Posterior vena cava (tissue), 2 donors: ENCODE results near the gene ZNF445. TPM values are rescaled to one million over a fixed set of nuclear protein-coding genes. Genes with fewer than 3 reads are reported as not detected.
A peak's percentile ranks its signal among the peaks of the same experiment; 100 is the strongest.
"Not testable (repeated sequence)": the region's sequence is repeated elsewhere in the genome, so short reads cannot be mapped to it uniquely, and the experiment has no call there.

Source experiments
- DNase-seq: peaks from one replicate; pipeline ENCODE4 v3.0.0-alpha.2; 2020; ENCODE audit warnings: low spot score
- intact Hi-C, 2 donors: fragments of 100-400 bp; cut with DNase I; formaldehyde crosslinking; loops; one replicate each; pipeline versions ENCODE4 v1.14.1 to v1.14.2; 2022 to 2023
- total RNA-seq, 2 donors: library from RNA; stranded (reverse); fragmentation: NEBNext Ultra II Directional; extraction: Animal tissue kit (Norgen Biotek cat#: 25700); gene quantifications; one replicate each; pipeline ENCODE4 v1.2.1, GENCODE V29; 2021
- donor health status: DM: yes; HTN: yes; CAD: no.
- donor health status: DM: yes; HTN: yes; CAD: no.

ZNF445 gene
- total RNA-seq, 2 donors from 2014 or later: 14.8 to 17.6 TPM

- DNase-seq: no peak
- intact Hi-C loops: no loop called here
These were observed 34.7 kb downstream of the ZNF445 start for GRCh38 chr3:44442596-44443309.

GRCh38 chr3:44439499-44440295 is 37.8 kb downstream of the ZNF445 start:
- intact Hi-C loops: no loop called here
- DNase-seq: peak; percentile 91

DNA sequence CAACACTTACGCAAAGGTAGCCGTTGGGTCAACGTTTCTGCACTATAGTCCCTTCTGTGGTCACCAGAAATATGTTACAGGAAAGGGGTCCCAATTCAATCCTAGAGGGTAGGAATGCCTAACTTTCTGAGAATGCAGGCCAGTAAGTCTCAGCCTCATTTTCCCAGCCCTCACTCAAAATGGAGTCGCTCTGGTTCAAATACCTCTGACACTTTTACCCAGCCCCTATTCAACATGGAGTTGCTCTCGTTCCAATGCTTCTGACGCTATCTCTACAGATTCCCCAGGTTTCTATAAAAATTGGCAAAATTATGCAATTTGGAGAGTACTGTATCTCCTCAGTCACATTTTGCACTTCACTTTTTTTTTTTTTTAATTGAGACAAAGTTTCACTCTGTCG is 39.7 kb downstream of the ZNF445 start:
- no peak for DNase-seq
- intact Hi-C loops: no loop called here

DNA sequence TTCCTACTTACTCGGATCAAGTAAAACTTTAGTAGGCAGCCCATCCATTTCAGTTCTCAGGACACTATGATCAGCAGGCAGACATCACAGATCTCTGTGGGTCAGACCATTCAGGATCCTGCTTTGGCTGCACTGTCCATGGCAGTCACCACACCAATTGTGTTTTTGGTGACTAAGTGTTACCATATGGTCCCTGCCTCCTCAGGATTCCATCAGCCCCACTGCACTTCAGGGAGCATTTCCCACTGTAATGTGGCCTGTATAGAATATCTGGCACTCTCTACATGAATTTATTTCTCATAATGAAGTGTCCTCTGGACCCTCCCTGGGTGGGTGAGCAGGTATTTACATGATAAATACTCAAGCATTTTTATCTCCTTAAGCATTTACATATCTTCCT is 41.3 kb downstream of the ZNF445 start:
- DNase-seq: no peak
- intact Hi-C loops: no loop called here

DNA sequence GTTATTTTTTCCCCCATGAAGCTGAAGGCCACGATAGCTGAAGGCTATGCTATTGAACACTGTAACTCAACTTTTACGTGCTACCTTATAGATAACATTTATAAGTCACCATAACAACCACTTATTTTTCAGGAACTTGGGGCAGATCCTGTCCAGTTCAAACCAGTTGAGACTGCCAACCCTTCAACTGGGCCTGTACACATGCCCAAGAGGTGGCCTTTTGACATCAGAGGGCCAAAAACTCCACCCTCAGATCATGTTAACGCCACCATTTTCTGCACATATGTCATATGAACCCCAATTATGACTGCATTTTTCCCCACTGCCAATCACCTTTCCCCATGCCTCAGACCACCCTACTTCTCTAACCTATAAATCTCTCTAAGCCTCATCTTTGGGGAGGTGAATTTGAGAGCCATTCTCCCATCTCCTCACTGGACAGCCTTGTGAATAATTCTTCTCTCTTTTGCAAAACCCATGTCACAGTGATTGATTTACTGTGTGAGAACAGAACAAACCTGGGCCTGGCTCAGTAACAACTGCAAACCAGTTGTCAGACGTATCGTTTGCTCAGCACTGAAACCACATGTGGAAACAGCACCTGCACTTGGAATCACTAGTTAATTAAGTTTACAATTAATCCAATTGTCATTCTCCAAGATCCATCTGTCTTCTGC is 42.5 kb downstream of the ZNF445 start:
- DNase-seq: no peak
- intact Hi-C loops: no loop called here

DNA sequence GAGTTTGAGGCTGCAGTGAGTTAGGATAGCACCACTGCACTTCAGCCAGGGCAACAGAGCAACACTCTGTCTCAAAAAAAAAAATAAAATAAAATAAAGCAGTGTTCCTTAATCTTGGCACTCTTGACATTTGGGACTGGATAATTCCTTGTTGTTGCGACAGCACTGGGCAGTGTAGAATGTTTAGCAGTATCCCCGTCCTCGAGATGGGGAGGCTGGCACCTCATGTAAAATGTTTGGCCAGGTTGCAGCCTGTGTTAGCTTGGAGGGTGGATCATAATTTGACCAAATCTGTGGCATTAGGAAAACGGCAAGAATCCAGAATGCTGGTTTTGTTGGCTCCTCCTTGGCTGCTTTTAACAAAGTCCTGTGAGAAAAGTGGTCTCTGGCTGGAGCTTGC is 47.0 kb downstream of the ZNF445 start:
- no peak for DNase-seq
- intact Hi-C loops: no loop called here

GRCh38 chr3:44429459-44429858 is 48.0 kb downstream of the ZNF445 start:
- no peak for DNase-seq
- intact Hi-C loops: no loop called here

DNA sequence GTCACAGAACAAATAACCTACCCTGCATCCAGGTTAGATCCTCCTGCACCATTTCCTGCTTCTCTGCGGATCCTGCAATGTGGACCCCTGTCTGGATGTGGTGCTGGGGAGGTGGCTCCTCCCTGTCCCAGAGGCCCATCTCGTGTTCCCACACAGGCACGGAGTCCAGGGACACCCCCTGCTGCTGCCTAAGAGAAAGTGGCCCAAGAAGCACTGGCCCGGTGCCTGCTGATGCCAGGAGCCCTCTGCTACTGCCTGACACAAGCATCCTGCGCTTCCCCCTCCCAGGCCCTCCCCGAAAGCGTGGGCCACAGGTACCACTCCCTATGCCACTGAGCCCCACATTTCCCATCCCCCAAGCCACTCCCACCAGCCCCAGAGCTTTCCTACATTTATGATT is 48.6 kb downstream of the ZNF445 start:
- intact Hi-C loops: no loop called here
- no peak for DNase-seq

- intact Hi-C loops: no loop called here
- DNase-seq: no peak
These were observed 49.8 kb downstream of the ZNF445 start for GRCh38 chr3:44427683-44428082.

GRCh38 chr3:44424758-44425157 is 52.7 kb downstream of the ZNF445 start:
- intact Hi-C loops: no loop called here
- no peak for DNase-seq

- intact Hi-C loops: no loop called here
These were observed 56.2 kb downstream of the ZNF445 start for GRCh38 chr3:44421280-44421679.

GRCh38 chr3:44420676-44421075 is 56.8 kb downstream of the ZNF445 start:
- no peak for DNase-seq
- intact Hi-C loops: no loop called here

More at GRCh38 chr3:44421280-44421679, 56.2 kb downstream of the ZNF445 start:
- DNase-seq: no peak

DNA sequence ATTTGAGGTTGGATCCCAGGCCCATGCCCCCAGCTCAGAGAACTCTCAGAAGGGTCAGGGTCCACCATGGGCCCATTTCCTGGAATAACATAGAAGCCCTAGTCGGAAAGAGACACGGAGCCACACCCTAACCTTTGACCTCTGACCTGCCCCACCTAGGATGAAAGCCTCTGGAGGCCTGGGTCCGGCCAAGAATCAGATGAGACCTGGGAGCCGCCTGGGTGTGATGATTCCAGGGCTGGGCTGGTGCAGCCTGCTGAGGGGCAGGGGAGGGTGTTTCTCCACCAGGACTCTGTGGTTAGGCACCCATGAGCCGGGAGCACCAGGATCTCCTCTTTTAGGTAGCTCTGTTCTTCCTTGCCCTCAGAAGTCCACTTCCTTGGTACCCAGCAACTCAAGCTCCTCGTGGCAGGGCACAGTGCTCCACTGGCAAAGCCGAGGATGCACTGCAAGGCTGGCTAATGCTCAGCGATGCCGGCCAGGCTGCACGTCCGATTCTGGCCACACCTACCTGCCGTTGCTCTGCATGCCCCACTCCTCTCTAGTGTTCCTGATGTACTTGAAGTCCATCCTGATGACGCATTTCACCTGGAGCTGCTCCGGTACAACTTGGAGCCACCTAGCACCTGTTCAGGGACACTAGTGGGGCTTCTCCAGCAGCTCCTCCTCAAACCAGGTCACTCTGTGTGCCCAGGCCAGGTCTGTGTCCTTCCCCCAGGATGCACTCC is 57.4 kb downstream of the ZNF445 start:
- no peak for DNase-seq
- intact Hi-C loops: no loop called here

- no peak for DNase-seq
- intact Hi-C loops: no loop called here
These were observed 58.2 kb downstream of the ZNF445 start for GRCh38 chr3:44419116-44419922.

DNA sequence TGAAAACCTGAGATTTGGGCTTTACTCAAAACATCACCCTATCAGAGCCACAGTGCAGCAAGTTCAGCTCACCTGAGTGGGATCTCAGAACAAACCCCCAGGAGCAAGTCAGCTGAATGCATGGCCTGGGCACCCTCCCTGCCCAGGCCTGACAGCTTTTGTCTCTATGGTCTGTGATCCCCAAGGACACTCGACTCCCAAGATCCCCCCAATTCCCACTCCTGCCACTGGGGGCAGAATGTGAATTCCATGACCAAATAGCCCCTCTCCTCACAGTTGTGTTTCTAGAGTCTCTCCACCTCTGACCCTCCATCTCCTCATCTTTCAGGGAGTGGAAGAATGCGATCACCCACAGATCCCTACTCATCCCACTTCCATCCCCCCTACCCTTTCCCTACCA is 58.9 kb downstream of the ZNF445 start:
- intact Hi-C loops: no loop called here
- no peak for DNase-seq

DNA sequence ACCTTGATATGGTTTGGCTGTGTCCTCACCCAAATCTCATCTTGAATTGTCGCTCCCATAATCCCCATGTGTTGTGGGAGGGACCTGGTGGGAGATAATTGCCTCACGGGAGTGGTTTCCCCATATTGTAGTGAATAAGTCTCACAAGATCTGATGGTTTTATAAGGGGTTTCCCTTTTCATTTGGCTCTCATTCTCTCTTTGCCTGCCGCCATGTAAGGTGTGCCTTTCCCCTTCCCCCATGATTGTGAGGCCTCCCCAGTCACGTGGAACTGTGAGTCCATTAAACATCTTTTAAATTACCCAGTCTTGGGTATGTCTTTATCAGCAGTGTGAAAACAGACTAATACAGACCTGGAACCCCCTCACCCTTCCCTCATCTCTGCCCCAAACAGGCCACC is 59.4 kb downstream of the ZNF445 start:
- DNase-seq, intact Hi-C loops: not testable (repeated sequence)

DNA sequence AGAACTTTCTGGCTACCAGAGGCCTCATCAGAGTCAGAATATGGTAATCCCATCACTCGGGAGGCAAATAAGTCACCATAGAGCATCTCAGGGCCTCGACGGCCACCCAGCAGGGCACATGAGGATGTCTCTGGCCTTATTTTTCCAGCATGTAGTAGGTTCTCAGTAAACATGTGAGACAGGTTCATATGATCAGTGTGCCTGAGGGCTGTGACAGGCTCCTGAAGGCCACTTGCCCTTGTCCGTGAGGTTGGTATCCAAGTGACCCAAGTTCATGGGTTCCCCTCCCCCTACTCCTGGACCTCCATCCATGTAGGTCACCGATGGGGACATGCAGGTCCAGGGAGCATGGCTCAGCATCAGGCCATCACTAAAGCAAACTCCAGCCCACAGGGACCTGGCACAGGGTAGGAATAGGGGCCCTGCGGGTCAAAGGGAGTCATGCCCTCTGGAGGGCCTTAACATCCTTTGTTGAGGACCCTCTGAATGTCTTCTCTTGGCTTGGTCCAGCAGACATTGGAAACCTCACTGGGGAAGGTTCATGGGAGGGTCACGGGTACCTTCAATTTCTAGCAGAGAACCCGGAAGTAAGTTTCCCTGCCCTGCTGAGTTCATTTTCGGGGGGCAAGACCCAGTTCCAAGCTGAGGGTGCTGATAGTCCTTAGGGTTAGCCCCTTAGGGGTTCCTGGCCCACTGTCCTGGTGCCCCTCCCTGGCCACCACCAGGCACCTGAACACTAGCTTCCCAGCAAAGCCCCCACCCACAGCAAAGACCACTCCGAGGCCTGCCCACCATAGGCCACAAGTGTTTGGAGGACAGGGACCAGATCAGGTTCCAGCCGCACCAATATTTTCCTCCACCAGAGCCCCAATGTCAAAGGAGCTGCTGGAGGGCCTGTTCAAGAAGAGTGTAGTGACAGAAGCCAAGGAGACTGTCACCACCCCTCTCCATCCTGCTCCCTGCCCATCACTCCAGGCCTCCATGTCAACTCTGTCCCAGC is 61.1 kb downstream of the ZNF445 start:
- intact Hi-C loops: no loop called here
- DNase-seq: no peak

- intact Hi-C loops: no loop called here
- DNase-seq: no peak
These were observed 62.0 kb downstream of the ZNF445 start for GRCh38 chr3:44415421-44415820.
